Astrocyte (in vitro differentiated cells and primary cell): Measurements from ENCODE around the gene SRGAP1.

Source experiments
- CTCF ChIP-seq: IDR thresholded peaks from 2 replicates; pipeline ENCODE4 v1.5.1; 2011; ENCODE audit warnings: low read depth, mild to moderate bottlenecking, inconsistent platforms, low read length, moderate library complexity; ENCODE audit not compliant: insufficient read depth
- EZH2 ChIP-seq: IDR thresholded peaks from 2 replicates; pipeline ENCODE4 v1.6.1; 2012; ENCODE audit warnings: mild to moderate bottlenecking, low read length, inconsistent platforms; ENCODE audit not compliant: insufficient read depth

GRCh38 chr12:63929426-63929825 lies 84.9 kb downstream of the SRGAP1 start:
- TF ChIP-seq CTCF = no peak
- no peak for TF ChIP-seq EZH2
